ENCODE measurements around the gene RPP40.

The RPP40 gene

GRCh38 chr6:4970739-4971395 lies 33.0 kb downstream of the RPP40 start:
- no peak for DNase-seq (ENCODE audit: low read depth in 1 of 2, low spot score in 1 of 2)

- no peak for DNase-seq (ENCODE audit: low read depth in 1 of 2, low spot score in 1 of 2)
Observed at GRCh38 chr6:4969609-4970285, 34.1 kb downstream of the RPP40 start.

- DNase-seq (ENCODE audit: low read depth in 1 of 2, low spot score in 1 of 2), result no peak
Observed at GRCh38 chr6:4967301-4968030, 36.4 kb downstream of the RPP40 start.

- no peak for DNase-seq (ENCODE audit: low read depth in 1 of 2, low spot score in 1 of 2)
Observed at GRCh38 chr6:4965562-4966389, 38.1 kb downstream of the RPP40 start.

- no peak for DNase-seq (ENCODE audit: low read depth in 1 of 2, low spot score in 1 of 2)
Observed at GRCh38 chr6:4964675-4965561, 38.9 kb downstream of the RPP40 start.

- DNase-seq (ENCODE audit: low read depth in 1 of 2, low spot score in 1 of 2), result no peak
Observed at GRCh38 chr6:4962905-4963304, 40.9 kb downstream of the RPP40 start.

GRCh38 chr6:4961322-4962168 lies 42.3 kb downstream of the RPP40 start:
- DNase-seq (ENCODE audit: low read depth in 1 of 2, low spot score in 1 of 2), result no peak

- no peak for DNase-seq (ENCODE audit: low read depth in 1 of 2, low spot score in 1 of 2)
Observed at GRCh38 chr6:4958624-4959023, 45.2 kb downstream of the RPP40 start.

- DNase-seq (ENCODE audit: low read depth in 1 of 2, low spot score in 1 of 2), result no peak
Observed at GRCh38 chr6:4957521-4958231, 46.2 kb downstream of the RPP40 start.

GRCh38 chr6:4956625-4957024 lies 47.2 kb downstream of the RPP40 start:
- no peak for DNase-seq (ENCODE audit: low read depth in 1 of 2, low spot score in 1 of 2)

GRCh38 chr6:4953440-4953839 lies 50.4 kb downstream of the RPP40 start:
- no peak for DNase-seq (ENCODE audit: low read depth in 1 of 2, low spot score in 1 of 2)

GRCh38 chr6:4950836-4951533 lies 52.9 kb downstream of the RPP40 start:
- no peak for DNase-seq (ENCODE audit: low read depth in 1 of 2, low spot score in 1 of 2)

GRCh38 chr6:4950076-4950475 lies 53.8 kb downstream of the RPP40 start:
- no peak for DNase-seq (ENCODE audit: low read depth in 1 of 2, low spot score in 1 of 2)

- DNase-seq (ENCODE audit: low read depth in 1 of 2, low spot score in 1 of 2), result no peak
Observed at GRCh38 chr6:4948781-4949450, 54.9 kb downstream of the RPP40 start.

GRCh38 chr6:4947716-4948115 lies 56.1 kb downstream of the RPP40 start:
- no peak for DNase-seq (ENCODE audit: low read depth in 1 of 2, low spot score in 1 of 2)

- no peak for DNase-seq (ENCODE audit: low read depth in 1 of 2, low spot score in 1 of 2)
Observed at GRCh38 chr6:4946521-4946920, 57.3 kb downstream of the RPP40 start.

Data from activated CD4-positive, alpha-beta T cell treated with anti-CD3 and anti-CD28 coated beads, Interleukin-2, amount 50 U/mL, for 24 hours (primary cell).